Keratinocyte (primary cell): Measurements from ENCODE around the gene NGB.
"Not testable (repeated sequence)": the region's sequence is repeated elsewhere in the genome, so short reads cannot be mapped to it uniquely, and the experiment has no call there.

Experiments used
- CTCF ChIP-seq, 3 experiments: IDR thresholded peaks in 1 of 3; conservative IDR thresholded peaks in 1 of 3; optimal IDR thresholded peaks in 1 of 3; 2 replicates in 2 of 3; 3 replicates in 1 of 3; pipeline versions ENCODE3 to v1.5.1; 2011; ENCODE audit warnings: low read length in 3 of 3, mild to moderate bottlenecking in 3 of 3, moderate library complexity in 2 of 3, control low read depth in 1 of 3, inconsistent platforms in 1 of 3; ENCODE audit not compliant: insufficient read depth in 2 of 3; ENCODE audit errors: extremely low read depth in 1 of 3
- EZH2 ChIP-seq: IDR thresholded peaks from one replicate; pipeline ENCODE4 v1.6.1; 2012; ENCODE audit warnings: inconsistent platforms, mild to moderate bottlenecking, low read length, moderate library complexity

DNA sequence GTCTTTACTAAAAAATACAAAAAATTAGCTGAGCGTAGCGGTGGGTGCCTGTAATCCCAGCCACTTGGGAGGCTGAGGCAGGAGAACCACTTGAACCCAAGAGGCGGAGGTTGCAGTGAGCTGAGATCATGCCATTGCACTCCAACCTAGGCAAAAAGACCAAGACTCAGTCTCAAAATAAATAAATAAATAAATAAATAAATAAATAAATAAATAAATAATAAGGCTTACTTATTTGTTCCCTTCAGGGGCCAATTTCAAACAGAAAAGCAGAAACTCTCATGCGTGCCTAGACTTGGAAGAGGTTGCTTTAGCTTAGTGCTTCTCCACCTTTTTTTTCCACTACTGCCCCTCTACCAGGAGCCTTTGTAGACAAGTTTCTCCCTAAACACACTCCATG, 9.9 kb upstream of the NGB start:
- not testable (repeated sequence) for TF ChIP-seq CTCF (optimal IDR thresholded peaks at IDR 0.05 in 1 of 3, IDR thresholded peaks at IDR 0.05 in 1 of 3, conservative IDR thresholded peaks at IDR 0.05 in 1 of 3; ENCODE audit: extremely low read depth in 1 of 3, insufficient read depth in 2 of 3, low read length in 3 of 3); EZH2
